Nephron (organoid): ENCODE data around the gene CAMKK1.

Source experiments
- H3K27ac Mint-ChIP-seq, 3 experiments: 2 replicates each; pipeline ENCODE4 v1.8.0; 2020; ENCODE audit warnings: mixed read lengths in 3 of 3, mild to moderate bottlenecking in 2 of 3, moderate library complexity in 1 of 3
- H3K27me3 Mint-ChIP-seq: 2 replicates; pipeline ENCODE4 v1.8.0; 2021; ENCODE audit warnings: low read depth, mild to moderate bottlenecking, moderate library complexity, mixed read lengths
- H3K36me3 Mint-ChIP-seq: 2 replicates; pipeline ENCODE4 v1.8.0; 2020; ENCODE audit warnings: low read depth, mixed read lengths
- H3K4me1 Mint-ChIP-seq: 2 replicates; pipeline ENCODE4 v1.8.0; 2020; ENCODE audit warnings: mixed read lengths
- H3K4me3 Mint-ChIP-seq, 3 experiments: 2 replicates each; pipeline ENCODE4 v1.8.0; 2020; ENCODE audit warnings: mild to moderate bottlenecking in 3 of 3, mixed read lengths in 3 of 3, moderate library complexity in 2 of 3
- H3K9me3 Mint-ChIP-seq: 2 replicates; pipeline ENCODE4 v1.8.0; 2020; ENCODE audit warnings: mixed read lengths
- CTCF ChIP-seq, 3 experiments: fragments of 200-600 bp; sonication (generic); IDR thresholded peaks; one replicate each; pipeline ENCODE4 v1.5.0; 2021; ENCODE audit warnings: antibody characterized with exemption in 3 of 3; ENCODE audit not compliant: unreplicated experiment in 3 of 3

The CAMKK1 gene

GRCh38 chr17:3929764-3930163 is 36.9 kb upstream of the CAMKK1 start:
- H3K9me3 Mint-ChIP-seq = no peaks in the 10 kb centered on the region
- no peak overlapping the region for H3K27ac Mint-ChIP-seq
- no peaks in the 10 kb centered on the region for H3K36me3 Mint-ChIP-seq
- H3K27me3 Mint-ChIP-seq = no peaks in the 10 kb centered on the region
- peaks cover 34% of the 10 kb centered on the region for H3K4me1 Mint-ChIP-seq
- no peak for TF ChIP-seq CTCF (IDR thresholded peaks at IDR 0.05; ENCODE audit: unreplicated experiment in 3 of 3)
- no peak overlapping the region for H3K4me3 Mint-ChIP-seq

- H3K27ac Mint-ChIP-seq = no peak overlapping the region
- H3K4me3 Mint-ChIP-seq = no peak overlapping the region
- no peaks in the 10 kb centered on the region for H3K36me3 Mint-ChIP-seq
- TF ChIP-seq CTCF (IDR thresholded peaks at IDR 0.05; ENCODE audit: unreplicated experiment in 3 of 3) = no peak
- H3K27me3 Mint-ChIP-seq = no peaks in the 10 kb centered on the region
- peaks cover 38% of the 10 kb centered on the region for H3K4me1 Mint-ChIP-seq
- no peaks in the 10 kb centered on the region for H3K9me3 Mint-ChIP-seq
These were observed 36.3 kb upstream of the CAMKK1 start for GRCh38 chr17:3929181-3929580.

- H3K27me3 Mint-ChIP-seq = no peaks in the 10 kb centered on the region
- H3K4me1 Mint-ChIP-seq = peaks cover 41% of the 10 kb centered on the region
- H3K36me3 Mint-ChIP-seq = no peaks in the 10 kb centered on the region
- no peak for TF ChIP-seq CTCF (IDR thresholded peaks at IDR 0.05; ENCODE audit: unreplicated experiment in 3 of 3)
- H3K27ac Mint-ChIP-seq = no peak overlapping the region
- no peaks in the 10 kb centered on the region for H3K9me3 Mint-ChIP-seq
- H3K4me3 Mint-ChIP-seq = no peak overlapping the region
These were observed 35.6 kb upstream of the CAMKK1 start for GRCh38 chr17:3928406-3928805.

- peak overlapping the region; percentile 68 to 97 (median 95) for H3K27ac Mint-ChIP-seq
- H3K27me3 Mint-ChIP-seq = peaks cover 3% of the 10 kb centered on the region
- H3K9me3 Mint-ChIP-seq = no peaks in the 10 kb centered on the region
- no peaks in the 10 kb centered on the region for H3K36me3 Mint-ChIP-seq
- no peak for TF ChIP-seq CTCF (IDR thresholded peaks at IDR 0.05; ENCODE audit: unreplicated experiment in 3 of 3)
- peak overlapping the region in 1 of 3 experiments; percentile 5 for H3K4me3 Mint-ChIP-seq
- H3K4me1 Mint-ChIP-seq = peaks cover 41% of the 10 kb centered on the region
These were observed 34.9 kb upstream of the CAMKK1 start for GRCh38 chr17:3927628-3928340.

- Mint-ChIP-seq H3K4me3 (peak overlapping the region in 2 of 3 experiments; percentile 29 to 49), H3K36me3 (no peaks in the 10 kb centered on the region), H3K27me3 (peaks cover 5% of the 10 kb centered on the region), H3K9me3 (no peaks in the 10 kb centered on the region), H3K27ac (peak overlapping the region; percentile 68 to 97 (median 95)), H3K4me1 (peaks cover 41% of the 10 kb centered on the region)
- no peak for TF ChIP-seq CTCF (IDR thresholded peaks at IDR 0.05; ENCODE audit: unreplicated experiment in 3 of 3)
These were observed 34.2 kb upstream of the CAMKK1 start for GRCh38 chr17:3926860-3927627.
